ENCODE results near the gene SOX10.

DNA sequence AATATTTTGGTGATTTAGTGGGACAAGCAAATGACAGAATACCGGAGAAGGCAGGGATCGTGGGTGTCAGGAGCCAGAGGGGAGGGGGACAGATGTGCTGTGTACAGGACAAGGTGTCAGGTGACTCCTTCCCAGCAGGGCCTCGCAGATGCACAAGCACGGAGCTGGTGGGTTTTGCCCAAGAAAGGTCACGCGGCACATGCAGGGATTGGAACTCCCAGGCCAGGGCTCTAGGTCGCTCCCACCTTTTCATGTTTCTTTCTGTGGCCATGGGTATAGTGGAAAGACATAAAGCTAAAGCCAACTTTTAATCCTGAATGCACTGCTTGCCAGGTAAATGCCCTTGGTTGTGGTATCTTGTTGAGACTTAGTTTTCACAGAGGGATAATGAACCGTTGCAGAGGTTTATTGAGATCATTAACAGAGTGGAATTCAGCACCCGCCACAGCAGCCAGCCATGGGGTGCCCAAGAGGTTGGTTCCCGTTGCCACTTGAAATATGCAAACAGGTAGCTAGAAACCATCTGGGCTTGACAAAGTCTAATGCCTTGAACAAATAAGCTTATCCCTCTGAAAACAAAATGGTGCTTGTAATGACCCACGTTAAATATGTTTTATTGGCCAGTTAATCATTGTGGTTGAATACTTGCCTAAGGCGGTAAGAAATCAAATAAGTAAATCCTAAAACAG, 41.1 kb downstream of the SOX10 start:
- no peak for TF ChIP-seq CTCF (IDR thresholded peaks at IDR 0.05)
- TF ChIP-seq, protein P1, sequence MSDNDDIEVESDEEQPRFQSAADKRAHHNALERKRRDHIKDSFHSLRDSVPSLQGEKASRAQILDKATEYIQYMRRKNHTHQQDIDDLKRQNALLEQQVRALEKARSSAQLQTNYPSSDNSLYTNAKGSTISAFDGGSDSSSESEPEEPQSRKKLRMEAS (CRISPR knock-in tag; IDR thresholded peaks at IDR 0.05) = no peak
- no peak for TF ChIP-seq PRRX2 (CRISPR knock-in tag; IDR thresholded peaks at IDR 0.05)
- TF ChIP-seq SMAD4 (CRISPR knock-in tag; IDR thresholded peaks at IDR 0.05) = no peak
- TF ChIP-seq ATF2 (CRISPR knock-in tag; IDR thresholded peaks at IDR 0.05; ENCODE audit: borderline replicate concordance, low read depth) = no peak
- TF ChIP-seq, protein P2, sequence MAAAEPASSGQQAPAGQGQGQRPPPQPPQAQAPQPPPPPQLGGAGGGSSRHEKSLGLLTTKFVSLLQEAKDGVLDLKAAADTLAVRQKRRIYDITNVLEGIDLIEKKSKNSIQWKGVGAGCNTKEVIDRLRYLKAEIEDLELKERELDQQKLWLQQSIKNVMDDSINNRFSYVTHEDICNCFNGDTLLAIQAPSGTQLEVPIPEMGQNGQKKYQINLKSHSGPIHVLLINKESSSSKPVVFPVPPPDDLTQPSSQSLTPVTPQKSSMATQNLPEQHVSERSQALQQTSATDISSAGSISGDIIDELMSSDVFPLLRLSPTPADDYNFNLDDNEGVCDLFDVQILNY (CRISPR knock-in tag; IDR thresholded peaks at IDR 0.05) = no peak
- no peak for TF ChIP-seq ATF3 (CRISPR knock-in tag; conservative IDR thresholded peaks at IDR 0.05)
- TF ChIP-seq ZNF512 (CRISPR knock-in tag; IDR thresholded peaks at IDR 0.05; ENCODE audit: borderline replicate concordance) = no peak
- no peak for TF ChIP-seq JAZF1 (CRISPR knock-in tag; IDR thresholded peaks at IDR 0.05)
- TF ChIP-seq SMAD3 (CRISPR knock-in tag; IDR thresholded peaks at IDR 0.05; ENCODE audit: borderline replicate concordance) = no peak

Measured in WTC11 (cell line).